ENCODE results near the gene CASQ1. TPM values are rescaled to one million over a fixed set of nuclear protein-coding genes. Genes with fewer than 3 reads are reported as not detected.

CASQ1 gene
- total RNA-seq, result 4.9 TPM

DNA sequence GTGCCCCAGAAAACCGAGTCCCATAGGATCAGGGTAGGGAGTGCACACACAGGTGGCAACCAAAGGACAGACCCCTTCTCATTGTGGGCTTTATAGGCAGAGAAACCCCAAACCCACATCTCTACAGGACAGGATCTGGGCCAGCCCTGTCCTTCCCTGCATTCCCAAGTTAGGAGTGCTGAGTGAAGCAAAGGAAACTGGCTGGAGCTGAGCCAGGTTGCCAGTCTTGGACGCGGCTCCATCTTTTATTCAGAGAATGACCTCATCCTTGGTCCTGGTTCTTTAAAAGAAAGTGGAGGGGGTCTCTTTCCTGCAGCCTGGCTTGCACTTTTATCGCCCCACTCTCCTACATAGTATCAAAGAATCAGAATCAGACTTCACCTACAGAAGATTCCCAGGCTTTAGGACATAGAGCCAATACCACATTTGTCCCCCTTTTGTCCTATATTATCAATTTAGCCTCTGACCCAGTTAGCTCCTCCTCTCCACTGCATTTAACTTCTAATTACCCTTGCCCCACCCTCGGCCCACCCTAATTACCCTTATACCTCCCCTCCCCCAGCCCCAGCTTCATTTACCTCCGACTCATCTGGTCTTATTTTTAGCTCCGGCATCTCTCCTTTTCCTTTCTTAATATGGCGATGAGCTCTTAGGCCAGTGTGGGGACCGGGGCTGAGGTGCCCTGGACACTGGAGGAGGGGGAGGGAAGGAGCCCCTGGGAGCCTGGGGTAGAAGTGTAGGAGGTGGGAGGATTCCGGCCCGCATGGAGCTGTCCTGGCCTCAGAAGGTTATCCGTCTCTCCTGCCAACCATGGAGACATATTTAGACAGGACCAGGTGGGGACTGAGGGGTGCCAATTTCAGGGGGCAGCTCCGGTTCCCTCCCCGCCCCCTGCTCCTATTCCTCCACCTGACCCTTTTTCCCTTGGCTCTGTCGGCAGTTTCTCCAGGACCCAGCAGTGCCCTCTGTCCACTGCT lies at the start of gene CASQ1:
Gene CASQ1, plus strand, starts transcription at position 927 of the 977 bp plus-strand sequence. CDS start 177 bp downstream, outside the sequence.
- DNase-seq (ENCODE audit: low spot score in 2 of 2), result peak in 1 of 2 donors; percentile 45

GRCh38 chr1:160143695-160144094 lies 46.7 kb upstream of the CASQ1 start:
- no peak for FAIRE-seq
- no peak for DNase-seq (ENCODE audit: low spot score in 2 of 2)

More for the DNA sequence above, at the start of gene CASQ1:
- FAIRE-seq, result no peak

- DNase-seq (ENCODE audit: low spot score in 2 of 2), result no peak
- no peak for FAIRE-seq
Measured at GRCh38 chr1:160144921-160145320, 45.5 kb upstream of the CASQ1 start.

DNA sequence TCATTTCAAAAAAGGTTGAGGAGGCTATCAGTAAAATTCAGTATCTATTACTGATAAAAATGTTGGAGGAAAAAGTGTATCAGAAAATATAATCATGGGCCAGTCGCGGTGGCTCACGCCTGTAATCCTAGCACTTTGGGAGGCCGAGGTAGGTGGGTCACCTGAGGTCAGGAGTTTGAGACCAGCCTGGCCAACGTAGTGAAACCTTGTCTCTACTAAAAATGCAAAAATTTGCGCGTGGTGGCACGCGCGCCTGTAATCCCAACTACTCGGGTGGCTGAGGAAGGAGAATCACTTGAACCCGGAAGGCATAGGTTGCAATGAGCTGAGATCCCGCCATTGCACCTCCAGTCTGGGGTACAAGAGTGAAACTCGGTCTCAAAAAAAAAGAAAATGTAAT lies 44.3 kb upstream of the CASQ1 start:
- DNase-seq (ENCODE audit: low spot score in 2 of 2) (no peak), FAIRE-seq (no peak)

- FAIRE-seq, result no peak
- DNase-seq (ENCODE audit: low spot score in 2 of 2), result no peak
Measured at GRCh38 chr1:160148121-160148520, 42.3 kb upstream of the CASQ1 start.

GRCh38 chr1:160149233-160149632 lies 41.1 kb upstream of the CASQ1 start:
- no peak for DNase-seq (ENCODE audit: low spot score in 2 of 2)
- no peak for FAIRE-seq

- FAIRE-seq, result no peak
- DNase-seq (ENCODE audit: low spot score in 2 of 2), result no peak
Measured at GRCh38 chr1:160149716-160150115, 40.7 kb upstream of the CASQ1 start.

GRCh38 chr1:160151303-160151702 lies 39.1 kb upstream of the CASQ1 start, which contains the start of gene ATP1A4:
ATP1A4 (plus strand) TSS chr1:160151603; CDS start chr1:160152041, 438 bp downstream.
- no peak for FAIRE-seq
- DNase-seq (ENCODE audit: low spot score in 2 of 2), result no peak

GRCh38 chr1:160154790-160155189 lies 35.6 kb upstream of the CASQ1 start:
- no peak for DNase-seq (ENCODE audit: low spot score in 2 of 2)
- FAIRE-seq, result no peak

DNA sequence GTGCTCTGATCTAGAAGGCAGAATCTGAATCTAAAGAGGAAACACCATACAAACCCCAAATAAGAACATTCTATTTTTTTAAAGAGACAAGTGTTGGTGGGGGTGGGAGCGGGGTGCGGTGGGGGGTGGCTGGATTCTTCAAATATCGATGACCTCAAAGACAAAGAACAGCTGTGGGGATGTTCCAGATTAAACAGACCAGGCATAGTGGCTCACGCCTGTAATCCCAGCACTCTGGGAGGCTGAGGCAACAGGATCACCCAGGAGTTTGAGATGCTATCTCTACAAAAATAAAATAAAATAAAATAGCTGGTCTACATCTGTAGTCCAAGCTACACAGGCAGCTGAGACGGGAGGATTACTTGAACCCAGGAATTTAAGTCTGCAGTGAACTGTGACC lies 34.0 kb upstream of the CASQ1 start:
- no peak for FAIRE-seq
- DNase-seq (ENCODE audit: low spot score in 2 of 2), result no peak

DNA sequence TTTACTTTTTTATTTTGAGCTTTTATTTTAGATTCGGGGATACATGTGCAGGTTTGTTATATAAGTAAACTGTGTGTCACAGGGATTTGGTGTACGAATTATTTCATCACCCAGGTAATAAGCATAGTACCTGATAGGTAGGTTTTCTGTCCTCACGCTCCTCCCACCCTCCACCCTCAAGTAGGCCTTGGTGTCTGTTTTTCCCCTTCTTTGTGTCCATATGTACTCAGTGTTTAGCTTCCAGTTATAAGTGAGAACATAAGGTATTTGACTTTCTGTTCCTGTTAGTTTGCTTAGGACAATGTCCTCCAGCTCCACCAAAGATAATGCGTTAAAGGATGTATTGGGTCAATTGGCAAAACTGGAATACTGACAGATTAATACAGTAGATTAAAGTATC lies 33.2 kb upstream of the CASQ1 start:
- DNase-seq (ENCODE audit: low spot score in 2 of 2) (no peak), FAIRE-seq (no peak)

DNA sequence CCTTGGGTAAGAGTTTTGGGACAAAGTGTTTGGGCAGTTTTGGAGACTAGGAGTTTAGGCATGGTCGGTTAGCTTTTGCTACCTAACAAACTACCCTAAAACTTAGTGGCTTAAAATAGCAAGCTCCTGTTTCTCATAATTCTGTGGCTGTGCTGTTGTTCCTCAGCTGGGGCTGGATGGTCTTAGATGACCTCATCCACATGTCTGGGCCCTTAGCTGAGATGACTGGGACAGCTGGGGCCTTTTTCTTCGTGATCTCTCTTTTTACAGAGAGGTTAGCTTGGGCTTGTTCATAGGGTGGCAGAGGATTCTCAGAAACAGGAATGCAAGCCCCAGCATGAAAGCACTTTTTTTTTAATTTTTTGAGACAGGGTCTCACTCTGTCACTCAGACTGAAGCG lies 32.3 kb upstream of the CASQ1 start:
- DNase-seq (ENCODE audit: low spot score in 2 of 2), result no peak
- FAIRE-seq, result no peak

- DNase-seq (ENCODE audit: low spot score in 2 of 2), result no peak
- no peak for FAIRE-seq
Measured at GRCh38 chr1:160158534-160158933, 31.8 kb upstream of the CASQ1 start.

GRCh38 chr1:160159846-160160245 lies 30.5 kb upstream of the CASQ1 start:
- FAIRE-seq (no peak), DNase-seq (ENCODE audit: low spot score in 2 of 2) (no peak)

GRCh38 chr1:160161965-160162705 lies 28.2 kb upstream of the CASQ1 start:
- FAIRE-seq (no peak), DNase-seq (ENCODE audit: low spot score in 2 of 2) (peak in 1 of 2 donors; percentile 29)

- DNase-seq (ENCODE audit: low spot score in 2 of 2) (no peak), FAIRE-seq (no peak)
Measured at GRCh38 chr1:160162931-160163330, 27.4 kb upstream of the CASQ1 start.

- no peak for FAIRE-seq
- DNase-seq (ENCODE audit: low spot score in 2 of 2), result no peak
Measured at GRCh38 chr1:160163615-160164014, 26.8 kb upstream of the CASQ1 start.

DNA sequence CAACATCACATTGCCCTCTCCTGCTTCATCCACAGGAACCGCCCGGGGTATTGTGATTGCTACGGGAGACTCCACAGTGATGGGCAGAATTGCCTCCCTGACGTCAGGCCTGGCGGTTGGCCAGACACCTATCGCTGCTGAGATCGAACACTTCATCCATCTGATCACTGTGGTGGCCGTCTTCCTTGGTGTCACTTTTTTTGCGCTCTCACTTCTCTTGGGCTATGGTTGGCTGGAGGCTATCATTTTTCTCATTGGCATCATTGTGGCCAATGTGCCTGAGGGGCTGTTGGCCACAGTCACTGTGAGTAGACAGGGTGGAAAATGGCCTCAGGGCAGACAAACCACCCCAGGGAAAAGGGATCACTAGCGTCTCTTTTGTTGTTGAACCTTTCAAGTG lies 26.3 kb upstream of the CASQ1 start:
- no peak for DNase-seq (ENCODE audit: low spot score in 2 of 2)
- FAIRE-seq, result no peak

- no peak for FAIRE-seq
- DNase-seq (ENCODE audit: low spot score in 2 of 2), result no peak
Measured at GRCh38 chr1:160166166-160166868, 24.1 kb upstream of the CASQ1 start.

- FAIRE-seq (no peak), DNase-seq (ENCODE audit: low spot score in 2 of 2) (no peak)
Measured at GRCh38 chr1:160167056-160167455, 23.3 kb upstream of the CASQ1 start.

- FAIRE-seq (no peak), DNase-seq (ENCODE audit: low spot score in 2 of 2) (no peak)
Measured at GRCh38 chr1:160167580-160167979, 22.8 kb upstream of the CASQ1 start.
